Vagina (tissue), 2 donors: ENCODE results near the gene NPY2R. TPM values are rescaled to one million over a fixed set of nuclear protein-coding genes. Genes with fewer than 3 reads are reported as not detected.

Experiments
- DNase-seq, 2 donors: peaks; one replicate each; pipeline ENCODE4 v3.0.0-alpha.2; 2017; ENCODE audit errors: extremely low spot score in 2 of 2
- H3K27ac ChIP-seq: fragments of 200-600 bp; sonication (generic); one replicate; pipeline ENCODE4 v1.5.1; 2019
- H3K27me3 ChIP-seq: fragments of 200-600 bp; sonication (generic); one replicate; pipeline ENCODE4 v1.5.1; 2019
- H3K36me3 ChIP-seq, 2 donors: fragments of 200-600 bp; sonication (generic); one replicate each; pipeline ENCODE4 v1.5.1; 2017 to 2019
- H3K4me1 ChIP-seq: fragments of 200-600 bp; sonication (generic); one replicate; pipeline ENCODE4 v1.5.1; 2019
- H3K4me3 ChIP-seq, 2 donors: fragments of 200-600 bp; sonication (generic); 1 replicate in 1 of 2; 2 replicates in 1 of 2; pipeline ENCODE4 v1.5.1; 2016 to 2019
- H3K9me3 ChIP-seq: fragments of 200-600 bp; sonication (generic); one replicate; pipeline ENCODE4 v1.5.1; 2019
- CTCF ChIP-seq, 3 experiments: fragments of 450-650 bp in 2 of 3; fragments of 200-600 bp in 1 of 3; sonication (generic) in 1 of 3; IDR thresholded peaks; one replicate each; pipeline ENCODE4 v1.5.1; 2017 to 2019; ENCODE audit warnings: antibody characterized with exemption in 3 of 3, mild to moderate bottlenecking in 2 of 3, moderate library complexity in 2 of 3
- POLR2A ChIP-seq, 2 donors: fragments of 450-650 bp; IDR thresholded peaks; one replicate each; pipeline ENCODE4 v1.6.1; 2017; ENCODE audit warnings: antibody characterized with exemption in 2 of 2, mild to moderate bottlenecking in 2 of 2, moderate library complexity in 2 of 2
- POLR2AphosphoS5 ChIP-seq, 2 donors: sonication (generic); formaldehyde crosslinking; IDR thresholded peaks; one replicate each; pipeline ENCODE4 v1.9.0; 2017; ENCODE audit warnings: antibody characterized with exemption in 2 of 2, mild to moderate bottlenecking in 2 of 2, low read depth in 1 of 2; ENCODE audit not compliant: insufficient read depth in 1 of 2
- intact Hi-C: fragments of 100-400 bp; cut with DNase I; formaldehyde crosslinking; loops from one replicate; pipeline ENCODE4 v1.15.1; 2023
- total RNA-seq: library from RNA; depleted of rRNA; stranded (reverse); fragments of >200 nt; gene quantifications from one replicate; pipeline ENCODE4 v1.2.3, GENCODE V29; 2016

Gene NPY2R
- total RNA-seq, 1 donor from 2014 or later = 0.49 TPM

GRCh38 chr4:155173371-155173770, 35.1 kb upstream of the NPY2R start:
- H3K4me3 ChIP-seq = no peak overlapping the region
- no peak for DNase-seq
- intact Hi-C loops = no loop called here
- no peak overlapping the region for H3K27ac ChIP-seq
- no peaks in the 10 kb centered on the region for H3K9me3 ChIP-seq
- H3K4me1 ChIP-seq = no peaks in the 10 kb centered on the region
- H3K36me3 ChIP-seq = no peaks in the 10 kb centered on the region
- no peaks in the 10 kb centered on the region for H3K27me3 ChIP-seq
- TF ChIP-seq POLR2AphosphoS5 (IDR thresholded peaks at IDR 0.05; ENCODE audit: insufficient read depth in 1 of 2, low read depth in 1 of 2) (no peak), POLR2A (IDR thresholded peaks at IDR 0.05) (no peak), CTCF (IDR thresholded peaks at IDR 0.05) (no peak)

GRCh38 chr4:155174668-155175067, 33.8 kb upstream of the NPY2R start:
- Histone ChIP-seq H3K9me3 (no peaks in the 10 kb centered on the region), H3K4me3 (no peak overlapping the region), H3K4me1 (no peaks in the 10 kb centered on the region), H3K27me3 (no peaks in the 10 kb centered on the region), H3K27ac (no peak overlapping the region), H3K36me3 (no peaks in the 10 kb centered on the region)
- no peak for DNase-seq
- intact Hi-C loops = no loop called here
- TF ChIP-seq CTCF (IDR thresholded peaks at IDR 0.05) = no peak
- no peak for TF ChIP-seq POLR2A (IDR thresholded peaks at IDR 0.05)
- no peak for TF ChIP-seq POLR2AphosphoS5 (IDR thresholded peaks at IDR 0.05; ENCODE audit: insufficient read depth in 1 of 2, low read depth in 1 of 2)

GRCh38 chr4:155179216-155179615, 29.2 kb upstream of the NPY2R start:
- intact Hi-C loops = no loop called here
- H3K27ac ChIP-seq = no peak overlapping the region
- no peak for DNase-seq
- TF ChIP-seq POLR2AphosphoS5 (IDR thresholded peaks at IDR 0.05; ENCODE audit: insufficient read depth in 1 of 2, low read depth in 1 of 2) = no peak
- no peak for TF ChIP-seq POLR2A (IDR thresholded peaks at IDR 0.05)
- no peak for TF ChIP-seq CTCF (IDR thresholded peaks at IDR 0.05)
- H3K27me3 ChIP-seq = no peaks in the 10 kb centered on the region
- no peaks in the 10 kb centered on the region for H3K4me1 ChIP-seq
- H3K36me3 ChIP-seq = no peaks in the 10 kb centered on the region
- no peaks in the 10 kb centered on the region for H3K9me3 ChIP-seq
- no peak overlapping the region for H3K4me3 ChIP-seq

- no peaks in the 10 kb centered on the region for H3K27me3 ChIP-seq
- no peak overlapping the region for H3K27ac ChIP-seq
- no peak for DNase-seq
- no peaks in the 10 kb centered on the region for H3K9me3 ChIP-seq
- H3K4me3 ChIP-seq = no peak overlapping the region
- no peaks in the 10 kb centered on the region for H3K4me1 ChIP-seq
- TF ChIP-seq CTCF (IDR thresholded peaks at IDR 0.05) (no peak), POLR2AphosphoS5 (IDR thresholded peaks at IDR 0.05; ENCODE audit: insufficient read depth in 1 of 2, low read depth in 1 of 2) (no peak), POLR2A (IDR thresholded peaks at IDR 0.05) (no peak)
- intact Hi-C loops = no loop called here
- no peaks in the 10 kb centered on the region for H3K36me3 ChIP-seq
These were observed 21.5 kb upstream of the NPY2R start for GRCh38 chr4:155186972-155187371.

GRCh38 chr4:155187989-155188388, 20.4 kb upstream of the NPY2R start:
- Histone ChIP-seq H3K36me3 (no peaks in the 10 kb centered on the region), H3K27me3 (no peaks in the 10 kb centered on the region), H3K4me1 (no peaks in the 10 kb centered on the region), H3K27ac (no peak overlapping the region), H3K9me3 (no peaks in the 10 kb centered on the region), H3K4me3 (no peak overlapping the region)
- TF ChIP-seq CTCF (IDR thresholded peaks at IDR 0.05) (no peak), POLR2AphosphoS5 (IDR thresholded peaks at IDR 0.05; ENCODE audit: insufficient read depth in 1 of 2, low read depth in 1 of 2) (no peak), POLR2A (IDR thresholded peaks at IDR 0.05) (no peak)
- intact Hi-C loops = no loop called here
- no peak for DNase-seq
